Stimulated activated CD4-positive, alpha-beta T cell treated with anti-CD3 and anti-CD28 coated beads, Interleukin-15, amount 100 ng/mL, for 1 hour (primary cell): ENCODE measurements around the gene IGSF10.

Source experiments
- DNase-seq, 2 donors: peaks; one replicate each; pipeline ENCODE4 v3.0.0-alpha.2; 2020; ENCODE audit warnings: low read depth in 1 of 2, low spot score in 1 of 2

IGSF10 gene

GRCh38 chr3:151423091-151423490, 37.8 kb downstream of the IGSF10 start:
- DNase-seq = no peak

- DNase-seq = no peak
These were observed 38.9 kb downstream of the IGSF10 start for GRCh38 chr3:151421938-151422337.

GRCh38 chr3:151419806-151420205, 41.1 kb downstream of the IGSF10 start:
- DNase-seq = no peak

- DNase-seq = no peak
These were observed 45.6 kb downstream of the IGSF10 start for GRCh38 chr3:151415289-151415688.

GRCh38 chr3:151412989-151413388, 47.9 kb downstream of the IGSF10 start:
- DNase-seq = no peak
